ENCODE measurements around the gene EXD1.
"Not testable (repeated sequence)": the region's sequence is repeated elsewhere in the genome, so short reads cannot be mapped to it uniquely, and the experiment has no call there.

Gene EXD1

GRCh38 chr15:41148065-41148464, 82.5 kb downstream of the EXD1 start:
- no peak for DNase-seq (ENCODE audit: low read depth)
- H3K4me3 ChIP-seq (ENCODE audit: low read depth, low read length) = no peak overlapping the region
- TF ChIP-seq CTCF (IDR thresholded peaks at IDR 0.05; ENCODE audit: control insufficient read depth, extremely low read depth, insufficient read depth) = no peak

- DNase-seq (ENCODE audit: low read depth) = no peak
- no peak overlapping the region for H3K4me3 ChIP-seq (ENCODE audit: low read depth, low read length)
- TF ChIP-seq CTCF (IDR thresholded peaks at IDR 0.05; ENCODE audit: control insufficient read depth, extremely low read depth, insufficient read depth) = no peak
Observed at GRCh38 chr15:41139619-41140018, 90.9 kb downstream of the EXD1 start.

- H3K4me3 ChIP-seq (ENCODE audit: low read depth, low read length); DNase-seq (ENCODE audit: low read depth): not testable (repeated sequence)
Observed at GRCh38 chr15:41139112-41139511, 91.4 kb downstream of the EXD1 start.

- not testable (repeated sequence) for DNase-seq (ENCODE audit: low read depth); H3K4me3 ChIP-seq (ENCODE audit: low read depth, low read length)
Observed at GRCh38 chr15:41135580-41135979, 95.0 kb downstream of the EXD1 start.

GRCh38 chr15:41133454-41133853, 97.1 kb downstream of the EXD1 start:
- H3K4me3 ChIP-seq (ENCODE audit: low read depth, low read length) = no peak overlapping the region
- no peak for DNase-seq (ENCODE audit: low read depth)
- TF ChIP-seq CTCF (IDR thresholded peaks at IDR 0.05; ENCODE audit: control insufficient read depth, extremely low read depth, insufficient read depth) = no peak

Measured in LNCaP clone FGC (cell line).